ENCODE measurements around the gene RAB9B. TPM values are rescaled to one million over a fixed set of nuclear protein-coding genes. Genes with fewer than 3 reads are reported as not detected.

Gene RAB9B
- total and polyA plus RNA-seq, 2 donors (not counting 1 experiment from before 2014, with no cell fraction given): 0.43 to 0.44 TPM

GRCh38 chrX:103847174-103847870 lies 15.3 kb upstream of the RAB9B start:
- Histone ChIP-seq H3K27me3 (replicated peaks in 1 of 4; ENCODE audit: control extremely low read depth in 1 of 4, control insufficient read depth in 3 of 4, insufficient read depth in 4 of 4, low read length in 3 of 4) (no peaks in the 10 kb centered on the region), H2AFZ (ENCODE audit: insufficient read depth, low read depth, low read length, poor library complexity, severe bottlenecking) (no peak overlapping the region), H3K9me3 (ENCODE audit: control extremely low read depth in 1 of 3, control insufficient read depth in 2 of 3, insufficient read depth in 1 of 3, low read length in 2 of 3) (no peaks in the 10 kb centered on the region), H3K9ac (ENCODE audit: low read length) (no peak overlapping the region), H4K20me1 (ENCODE audit: control insufficient read depth, insufficient read depth, low read length, poor library complexity, severe bottlenecking) (no peaks in the 10 kb centered on the region), H3K4me2 (replicated peaks; ENCODE audit: low read depth, low read length, poor library complexity, severe bottlenecking) (no peak overlapping the region), H3K27ac (ENCODE audit: low read length in 2 of 2) (no peak overlapping the region), H3K36me3 (replicated peaks in 1 of 2; ENCODE audit: control extremely low read depth in 1 of 2, control insufficient read depth in 1 of 2, extremely low read depth in 1 of 2, insufficient read depth in 2 of 2, low read length in 1 of 2) (no peaks in the 10 kb centered on the region), H3K79me2 (ENCODE audit: control insufficient read depth, insufficient read depth, low read length) (no peaks in the 10 kb centered on the region), H3K4me1 (ENCODE audit: control insufficient read depth in 2 of 2, insufficient read depth in 2 of 2, low read length in 2 of 2) (no peaks in the 10 kb centered on the region), H3K4me3 (ENCODE audit: control extremely low read depth in 1 of 5, extremely low read depth in 1 of 5, insufficient read depth in 1 of 5, low read depth in 2 of 5, low read length in 4 of 5) (no peak overlapping the region)
- DNase-seq: no peak
- ChIA-PET POLR2A (no interaction called here), CTCF (no interaction called here)
- no peak overlapping the region for H3K4me3 Mint-ChIP-seq
- H3K9me3 Mint-ChIP-seq (ENCODE audit: insufficient read depth): no peaks in the 10 kb centered on the region
- no peaks in the 10 kb centered on the region for H3K4me1 Mint-ChIP-seq
- no peak overlapping the region for H3K27ac Mint-ChIP-seq
- TF ChIP-seq CTCF (IDR thresholded peaks at IDR 0.05) (no peak), EZH2 (IDR thresholded peaks at IDR 0.05; ENCODE audit: borderline replicate concordance, insufficient read depth, low read depth, low read length, poor library complexity, severe bottlenecking) (no peak)
- peaks cover 2% of the 10 kb centered on the region for H3K27me3 Mint-ChIP-seq
- intact Hi-C loops (cut with micrococcal nuclease): loop anchor here (5.0 kb wide), 1 partner anchor 425 kb away; no protein-coding TSS in a partner anchor
- ATAC-seq (ENCODE audit: low read depth): no peak
- WGBS (ENCODE audit: insufficient coverage): 100% methylated on average over 1 of the region's 5 CpGs

- ATAC-seq (ENCODE audit: low read depth) (no peak), DNase-seq (no peak)
- H3K79me2 ChIP-seq (ENCODE audit: control insufficient read depth, insufficient read depth, low read length): no peaks in the 10 kb centered on the region
- no peaks in the 10 kb centered on the region for H3K9me3 ChIP-seq (ENCODE audit: control extremely low read depth in 1 of 3, control insufficient read depth in 2 of 3, insufficient read depth in 1 of 3, low read length in 2 of 3)
- no peak for TF ChIP-seq CTCF (IDR thresholded peaks at IDR 0.05)
- TF ChIP-seq EZH2 (IDR thresholded peaks at IDR 0.05; ENCODE audit: borderline replicate concordance, insufficient read depth, low read depth, low read length, poor library complexity, severe bottlenecking): no peak
- H3K27me3 ChIP-seq (replicated peaks in 1 of 4; ENCODE audit: control extremely low read depth in 1 of 4, control insufficient read depth in 3 of 4, insufficient read depth in 4 of 4, low read length in 3 of 4): no peaks in the 10 kb centered on the region
- intact Hi-C loops (cut with micrococcal nuclease): loop anchor here (5.0 kb wide), 1 partner anchor 426 kb away; no protein-coding TSS in a partner anchor
- Mint-ChIP-seq H3K4me1 (no peaks in the 10 kb centered on the region), H3K27ac (no peak overlapping the region), H3K9me3 (ENCODE audit: insufficient read depth) (no peaks in the 10 kb centered on the region), H3K27me3 (peaks cover 2% of the 10 kb centered on the region), H3K4me3 (no peak overlapping the region)
- H3K4me2 ChIP-seq (replicated peaks; ENCODE audit: low read depth, low read length, poor library complexity, severe bottlenecking): no peak overlapping the region
- no peak overlapping the region for H3K4me3 ChIP-seq (ENCODE audit: control extremely low read depth in 1 of 5, extremely low read depth in 1 of 5, insufficient read depth in 1 of 5, low read depth in 2 of 5, low read length in 4 of 5)
- H3K4me1 ChIP-seq (ENCODE audit: control insufficient read depth in 2 of 2, insufficient read depth in 2 of 2, low read length in 2 of 2): no peaks in the 10 kb centered on the region
- H2AFZ ChIP-seq (ENCODE audit: insufficient read depth, low read depth, low read length, poor library complexity, severe bottlenecking): no peak overlapping the region
- ChIA-PET POLR2A (no interaction called here), CTCF (interaction anchor here (1.3 kb wide), 1 partner anchor 15 kb away, joined by 3 read pairs; the partner anchor contains the start of gene RAB9B)
- H4K20me1 ChIP-seq (ENCODE audit: control insufficient read depth, insufficient read depth, low read length, poor library complexity, severe bottlenecking): no peaks in the 10 kb centered on the region
- H3K36me3 ChIP-seq (replicated peaks in 1 of 2; ENCODE audit: control extremely low read depth in 1 of 2, control insufficient read depth in 1 of 2, extremely low read depth in 1 of 2, insufficient read depth in 2 of 2, low read length in 1 of 2): no peaks in the 10 kb centered on the region
- H3K9ac ChIP-seq (ENCODE audit: low read length): no peak overlapping the region
- H3K27ac ChIP-seq (ENCODE audit: low read length in 2 of 2): no peak overlapping the region
Measured at GRCh38 chrX:103846386-103846785, 14.3 kb upstream of the RAB9B start.

All from B cell (primary cell).